Neural progenitor cell (in vitro differentiated cells): ENCODE data around the gene ADAMTSL2.

Source experiments
- EZH2 ChIP-seq: fragments of 200-600 bp; sonication (generic); IDR thresholded peaks from 2 replicates; pipeline ENCODE4 v1.6.1; 2017; ENCODE audit warnings: antibody characterized with exemption, mild to moderate bottlenecking, moderate library complexity
- TF ChIP-seq, protein P1 (sequence below): fragments of 200-600 bp; sonication (generic); IDR thresholded peaks from 2 replicates; pipeline ENCODE4 v1.5.1; 2017; ENCODE audit warnings: antibody characterized with exemption, mild to moderate bottlenecking

DNA sequence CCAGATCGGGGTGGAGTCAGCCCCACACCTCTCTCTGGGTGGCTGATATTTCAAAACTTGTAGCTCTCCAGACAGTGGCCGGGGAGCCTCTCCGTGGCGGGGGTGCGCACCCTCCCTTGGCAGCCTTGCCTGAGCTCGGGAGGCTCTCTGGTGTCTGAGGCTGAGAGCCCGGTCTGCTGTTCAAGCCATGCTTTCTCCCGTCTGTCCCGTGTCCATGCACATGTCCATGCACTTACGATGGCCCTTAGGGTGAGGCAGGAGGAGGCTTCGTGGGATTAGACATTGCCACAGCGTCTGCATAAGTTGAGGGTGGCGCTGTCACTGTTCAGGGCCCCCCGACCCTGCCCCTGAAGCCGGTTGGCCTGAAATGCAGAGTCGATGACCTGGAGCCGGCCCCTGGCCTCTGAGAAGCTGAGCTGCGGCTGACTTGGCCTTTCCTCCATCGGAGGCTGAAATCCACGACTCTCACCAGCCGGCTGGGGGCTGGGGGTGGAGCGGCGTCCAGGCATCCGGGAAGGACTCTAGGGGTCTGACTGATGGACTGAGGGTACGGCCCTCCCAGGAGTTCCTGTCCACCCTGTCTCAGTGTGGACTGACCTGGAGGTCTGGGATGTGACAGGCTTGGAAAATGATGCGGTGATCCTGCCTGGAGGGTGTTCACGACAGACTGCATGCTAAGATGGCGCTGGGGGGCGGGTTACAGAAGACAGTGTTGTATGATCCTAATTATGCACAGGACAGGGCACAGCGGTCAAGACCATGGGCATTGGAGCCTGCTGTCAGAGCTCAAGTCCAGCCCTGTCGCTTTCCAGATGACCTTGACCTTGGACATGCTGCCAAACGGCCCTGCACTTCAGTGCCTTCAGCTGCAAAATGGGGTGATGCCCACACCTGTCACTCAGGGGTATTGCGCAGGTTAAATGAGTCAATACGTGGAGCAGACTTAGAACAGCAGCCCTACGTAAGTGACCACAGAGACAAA is 37.4 kb upstream of the ADAMTSL2 start:
- TF ChIP-seq, protein P1, sequence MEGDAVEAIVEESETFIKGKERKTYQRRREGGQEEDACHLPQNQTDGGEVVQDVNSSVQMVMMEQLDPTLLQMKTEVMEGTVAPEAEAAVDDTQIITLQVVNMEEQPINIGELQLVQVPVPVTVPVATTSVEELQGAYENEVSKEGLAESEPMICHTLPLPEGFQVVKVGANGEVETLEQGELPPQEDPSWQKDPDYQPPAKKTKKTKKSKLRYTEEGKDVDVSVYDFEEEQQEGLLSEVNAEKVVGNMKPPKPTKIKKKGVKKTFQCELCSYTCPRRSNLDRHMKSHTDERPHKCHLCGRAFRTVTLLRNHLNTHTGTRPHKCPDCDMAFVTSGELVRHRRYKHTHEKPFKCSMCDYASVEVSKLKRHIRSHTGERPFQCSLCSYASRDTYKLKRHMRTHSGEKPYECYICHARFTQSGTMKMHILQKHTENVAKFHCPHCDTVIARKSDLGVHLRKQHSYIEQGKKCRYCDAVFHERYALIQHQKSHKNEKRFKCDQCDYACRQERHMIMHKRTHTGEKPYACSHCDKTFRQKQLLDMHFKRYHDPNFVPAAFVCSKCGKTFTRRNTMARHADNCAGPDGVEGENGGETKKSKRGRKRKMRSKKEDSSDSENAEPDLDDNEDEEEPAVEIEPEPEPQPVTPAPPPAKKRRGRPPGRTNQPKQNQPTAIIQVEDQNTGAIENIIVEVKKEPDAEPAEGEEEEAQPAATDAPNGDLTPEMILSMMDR = no peak
- no peak for TF ChIP-seq EZH2
